Measurements from ENCODE around the gene POC5.

DNA sequence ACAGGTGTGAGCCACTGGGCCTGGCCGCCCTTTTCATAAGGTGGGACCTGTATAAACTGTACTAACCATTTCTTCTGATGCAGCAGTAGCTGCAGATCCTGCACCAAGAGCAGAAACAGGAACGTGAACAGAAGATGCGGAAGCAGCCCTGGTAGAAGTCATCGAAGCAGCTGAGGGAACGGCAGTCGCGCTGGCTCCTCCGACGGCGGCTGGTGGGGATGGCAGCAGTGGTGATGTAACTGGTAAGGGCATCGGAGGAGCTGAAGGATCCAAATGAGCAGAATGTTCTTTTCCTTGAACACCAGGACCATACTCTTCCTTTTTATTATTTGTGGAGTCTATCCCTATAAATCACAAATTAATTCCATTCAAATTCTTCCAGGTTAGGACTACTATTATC, 32.1 kb downstream of the POC5 start:
- TF ChIP-seq POLR2A (IDR thresholded peaks at IDR 0.05) = no peak
- TF ChIP-seq, protein P1, sequence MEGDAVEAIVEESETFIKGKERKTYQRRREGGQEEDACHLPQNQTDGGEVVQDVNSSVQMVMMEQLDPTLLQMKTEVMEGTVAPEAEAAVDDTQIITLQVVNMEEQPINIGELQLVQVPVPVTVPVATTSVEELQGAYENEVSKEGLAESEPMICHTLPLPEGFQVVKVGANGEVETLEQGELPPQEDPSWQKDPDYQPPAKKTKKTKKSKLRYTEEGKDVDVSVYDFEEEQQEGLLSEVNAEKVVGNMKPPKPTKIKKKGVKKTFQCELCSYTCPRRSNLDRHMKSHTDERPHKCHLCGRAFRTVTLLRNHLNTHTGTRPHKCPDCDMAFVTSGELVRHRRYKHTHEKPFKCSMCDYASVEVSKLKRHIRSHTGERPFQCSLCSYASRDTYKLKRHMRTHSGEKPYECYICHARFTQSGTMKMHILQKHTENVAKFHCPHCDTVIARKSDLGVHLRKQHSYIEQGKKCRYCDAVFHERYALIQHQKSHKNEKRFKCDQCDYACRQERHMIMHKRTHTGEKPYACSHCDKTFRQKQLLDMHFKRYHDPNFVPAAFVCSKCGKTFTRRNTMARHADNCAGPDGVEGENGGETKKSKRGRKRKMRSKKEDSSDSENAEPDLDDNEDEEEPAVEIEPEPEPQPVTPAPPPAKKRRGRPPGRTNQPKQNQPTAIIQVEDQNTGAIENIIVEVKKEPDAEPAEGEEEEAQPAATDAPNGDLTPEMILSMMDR (IDR thresholded peaks at IDR 0.05) = no peak

All from ovary (tissue), 3 donors.